OCI-LY7 (cell line): ENCODE results near the gene SSX2IP.

Experiments
- EZH2phosphoT487 ChIP-seq: fragments of 200-600 bp; sonication (generic); IDR thresholded peaks from 2 replicates; pipeline ENCODE4 v1.6.1; 2018; ENCODE audit warnings: low read depth, borderline replicate concordance, mild to moderate bottlenecking, mixed run types, antibody characterized with exemption, low read length, moderate library complexity, mixed read lengths
- TF ChIP-seq, protein P1 (sequence below): fragments of 200-600 bp; sonication (generic); conservative IDR thresholded peaks from 2 replicates; pipeline ENCODE4 v1.5.1; 2014; ENCODE audit warnings: mild to moderate bottlenecking, antibody characterized with exemption, low read length, moderate library complexity, mixed read lengths

- TF ChIP-seq, protein P1, sequence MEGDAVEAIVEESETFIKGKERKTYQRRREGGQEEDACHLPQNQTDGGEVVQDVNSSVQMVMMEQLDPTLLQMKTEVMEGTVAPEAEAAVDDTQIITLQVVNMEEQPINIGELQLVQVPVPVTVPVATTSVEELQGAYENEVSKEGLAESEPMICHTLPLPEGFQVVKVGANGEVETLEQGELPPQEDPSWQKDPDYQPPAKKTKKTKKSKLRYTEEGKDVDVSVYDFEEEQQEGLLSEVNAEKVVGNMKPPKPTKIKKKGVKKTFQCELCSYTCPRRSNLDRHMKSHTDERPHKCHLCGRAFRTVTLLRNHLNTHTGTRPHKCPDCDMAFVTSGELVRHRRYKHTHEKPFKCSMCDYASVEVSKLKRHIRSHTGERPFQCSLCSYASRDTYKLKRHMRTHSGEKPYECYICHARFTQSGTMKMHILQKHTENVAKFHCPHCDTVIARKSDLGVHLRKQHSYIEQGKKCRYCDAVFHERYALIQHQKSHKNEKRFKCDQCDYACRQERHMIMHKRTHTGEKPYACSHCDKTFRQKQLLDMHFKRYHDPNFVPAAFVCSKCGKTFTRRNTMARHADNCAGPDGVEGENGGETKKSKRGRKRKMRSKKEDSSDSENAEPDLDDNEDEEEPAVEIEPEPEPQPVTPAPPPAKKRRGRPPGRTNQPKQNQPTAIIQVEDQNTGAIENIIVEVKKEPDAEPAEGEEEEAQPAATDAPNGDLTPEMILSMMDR, result no peak
- TF ChIP-seq EZH2phosphoT487, result no peak
Measured at GRCh38 chr1:84735483-84735882, 45.2 kb upstream of the SSX2IP start.
